PC-3 (cell line): ENCODE data around the gene GNG8. TPM values are rescaled to one million over a fixed set of nuclear protein-coding genes. Genes with fewer than 3 reads are reported as not detected.

ENCODE experiments used
- ATAC-seq: fragments of 200-7000 bp; cut with Tn5 transposase; 2 replicates; pipeline ENCODE4 v1.9.1; 2020; ENCODE audit warnings: mild to moderate bottlenecking, moderate library complexity
- BruUV-seq: library from RNA; stranded (reverse); fragments of 400-500 nt; replicated peaks from 2 replicates; lab custom pipeline; 2021; lab: Mats Ljungman, UMichigan
- CTCF ChIA-PET: fragments of 300-600 bp; sonication (Branson Sonifier 250); formaldehyde crosslinking; loops from one replicate; lab custom pipeline; 2022; ENCODE audit warnings: antibody characterized with exemption; lab: Charles Lee
- POLR2A ChIA-PET: fragments of 300-600 bp; sonication (Branson Sonifier 250); formaldehyde crosslinking; loops from one replicate; lab custom pipeline; 2022; ENCODE audit warnings: antibody characterized with exemption; ENCODE audit not compliant: unreplicated experiment; lab: Charles Lee
- DNase-seq: peaks from one replicate; pipeline ENCODE4 v3.0.0-alpha.2; 2015
- H2AFZ ChIP-seq: fragments of 300-600 bp; sonication (generic); 2 replicates; pipeline ENCODE4 v1.6.0; 2016; ENCODE audit warnings: antibody characterized with exemption, low read length
- H3F3A ChIP-seq: fragments of 300-600 bp; sonication (generic); one replicate; pipeline ENCODE4 v1.6.0; 2017; ENCODE audit warnings: antibody characterized with exemption, low read length, control low read depth, mild to moderate bottlenecking; ENCODE audit not compliant: unreplicated experiment
- H3K27ac ChIP-seq: fragments of 300-600 bp; sonication (generic); 2 replicates; pipeline ENCODE4 v1.5.1; 2016; ENCODE audit warnings: mild to moderate bottlenecking, low read length
- H3K27me3 ChIP-seq: fragments of 300-600 bp; sonication (generic); 2 replicates; pipeline ENCODE4 v1.6.1; 2016; ENCODE audit warnings: low read length, mixed read lengths
- H3K36me3 ChIP-seq: fragments of 300-600 bp; sonication (generic); 2 replicates; pipeline ENCODE4 v1.6.1; 2016; ENCODE audit warnings: low read depth, mixed run types, low read length, mixed read lengths
- H3K4me1 ChIP-seq: fragments of 300-600 bp; sonication (generic); 2 replicates; pipeline ENCODE4 v1.5.1; 2016; ENCODE audit warnings: low read length; ENCODE audit not compliant: insufficient read depth
- H3K4me2 ChIP-seq: fragments of 300-600 bp; sonication (generic); 2 replicates; pipeline ENCODE4 v1.6.0; 2016; ENCODE audit warnings: low read length
- H3K4me3 ChIP-seq: fragments of 300-600 bp; sonication (generic); 2 replicates; pipeline ENCODE4 v1.5.1; 2016; ENCODE audit warnings: mild to moderate bottlenecking, low read length, mixed read lengths
- H3K79me2 ChIP-seq: fragments of 300-600 bp; sonication (generic); 2 replicates; pipeline ENCODE4 v1.6.1; 2017; ENCODE audit warnings: low read length, mixed read lengths
- H3K9ac ChIP-seq: fragments of 300-600 bp; sonication (generic); 2 replicates; pipeline ENCODE4 v1.6.0; 2016; ENCODE audit warnings: mild to moderate bottlenecking, low read length
- H3K9me2 ChIP-seq: fragments of 300-600 bp; sonication (generic); replicated peaks from 2 replicates; pipeline ENCODE4 v1.6.1; 2016; ENCODE audit warnings: mixed run types, low read length, mixed read lengths
- H3K9me3 ChIP-seq: fragments of 300-600 bp; sonication (generic); 2 replicates; pipeline ENCODE4 v1.6.1; 2016; ENCODE audit warnings: low read length, mixed read lengths
- H4K20me1 ChIP-seq: fragments of 300-600 bp; sonication (generic); 2 replicates; pipeline ENCODE4 v1.6.1; 2016; ENCODE audit warnings: low read length, mixed read lengths
- EZH2 ChIP-seq: fragments of 300-600 bp; sonication (generic); IDR thresholded peaks from one replicate; pipeline ENCODE4 v1.6.1; 2017; ENCODE audit warnings: antibody characterized with exemption, mild to moderate bottlenecking, low read length; ENCODE audit not compliant: unreplicated experiment
- EZH2phosphoT487 ChIP-seq: fragments of 300-600 bp; sonication (generic); IDR thresholded peaks from 2 replicates; pipeline ENCODE4 v1.6.1; 2018; ENCODE audit warnings: mild to moderate bottlenecking, antibody characterized with exemption, low read length, borderline replicate concordance
- intact Hi-C: fragments of 100-400 bp; cut with micrococcal nuclease; formaldehyde crosslinking; loops from 2 replicates; pipeline ENCODE4 v1.9.0; 2023
- total RNA-seq: library from RNA; depleted of rRNA; stranded (reverse); fragments of >200 nt; gene quantifications from 2 replicates; pipeline ENCODE4 v1.2.3, GENCODE V29; 2014
- TF ChIP-seq, protein P1 (sequence below): fragments of 300-600 bp; sonication (generic); conservative IDR thresholded peaks from 2 replicates; pipeline ENCODE4 v1.5.1; 2017; ENCODE audit warnings: antibody characterized with exemption, low read depth, mild to moderate bottlenecking, low read length

GNG8 gene
- total RNA-seq, 1 experiment from 2014 or later, result not detected

DNA sequence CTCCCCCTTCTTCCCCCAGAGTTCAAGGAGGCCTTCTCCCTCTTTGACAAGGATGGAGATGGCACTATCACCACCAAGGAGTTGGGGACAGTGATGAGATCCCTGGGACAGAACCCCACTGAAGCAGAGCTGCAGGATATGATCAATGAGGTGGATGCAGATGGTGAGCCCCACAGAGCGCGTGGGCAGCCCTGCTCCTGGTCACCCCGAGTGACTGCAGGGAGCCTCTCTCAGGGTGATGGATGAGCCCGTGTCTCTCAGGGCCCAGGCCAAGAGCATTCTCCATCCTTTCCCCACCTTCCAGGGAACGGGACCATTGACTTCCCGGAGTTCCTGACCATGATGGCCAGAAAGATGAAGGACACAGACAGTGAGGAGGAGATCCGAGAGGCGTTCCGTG lies 27.8 kb downstream of the GNG8 start:
- H3K9ac ChIP-seq, result no peak overlapping the region
- DNase-seq (no peak), ATAC-seq (no peak)
- TF ChIP-seq EZH2phosphoT487 (no peak), EZH2 (no peak)
- TF ChIP-seq, protein P1, sequence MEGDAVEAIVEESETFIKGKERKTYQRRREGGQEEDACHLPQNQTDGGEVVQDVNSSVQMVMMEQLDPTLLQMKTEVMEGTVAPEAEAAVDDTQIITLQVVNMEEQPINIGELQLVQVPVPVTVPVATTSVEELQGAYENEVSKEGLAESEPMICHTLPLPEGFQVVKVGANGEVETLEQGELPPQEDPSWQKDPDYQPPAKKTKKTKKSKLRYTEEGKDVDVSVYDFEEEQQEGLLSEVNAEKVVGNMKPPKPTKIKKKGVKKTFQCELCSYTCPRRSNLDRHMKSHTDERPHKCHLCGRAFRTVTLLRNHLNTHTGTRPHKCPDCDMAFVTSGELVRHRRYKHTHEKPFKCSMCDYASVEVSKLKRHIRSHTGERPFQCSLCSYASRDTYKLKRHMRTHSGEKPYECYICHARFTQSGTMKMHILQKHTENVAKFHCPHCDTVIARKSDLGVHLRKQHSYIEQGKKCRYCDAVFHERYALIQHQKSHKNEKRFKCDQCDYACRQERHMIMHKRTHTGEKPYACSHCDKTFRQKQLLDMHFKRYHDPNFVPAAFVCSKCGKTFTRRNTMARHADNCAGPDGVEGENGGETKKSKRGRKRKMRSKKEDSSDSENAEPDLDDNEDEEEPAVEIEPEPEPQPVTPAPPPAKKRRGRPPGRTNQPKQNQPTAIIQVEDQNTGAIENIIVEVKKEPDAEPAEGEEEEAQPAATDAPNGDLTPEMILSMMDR, result no peak
- peaks cover 24% of the 10 kb centered on the region for H3K79me2 ChIP-seq
- no peak overlapping the region for H3K4me3 ChIP-seq
- peaks cover 20% of the 10 kb centered on the region for H4K20me1 ChIP-seq
- ChIA-PET POLR2A (interaction anchor here (1.1 kb wide), 1 partner anchor 53 kb away, joined by 6 read pairs; the partner anchor contains the start of gene DACT3), CTCF (no interaction called here)
- peaks cover 7% of the 10 kb centered on the region for H3K4me1 ChIP-seq
- BruUV-seq, result no TSS peak
- intact Hi-C loops, result no loop called here
- H2AFZ ChIP-seq, result no peak overlapping the region
- no peaks in the 10 kb centered on the region for H3K9me3 ChIP-seq
- H3K9me2 ChIP-seq, result no peaks in the 10 kb centered on the region
- no peak overlapping the region for H3K4me2 ChIP-seq
- H3F3A ChIP-seq, result no peaks in the 10 kb centered on the region
- H3K27ac ChIP-seq, result no peak overlapping the region
- peaks cover 13% of the 10 kb centered on the region; the same call in 1 of the 2 replicates for H3K36me3 ChIP-seq
- H3K27me3 ChIP-seq, result no peaks in the 10 kb centered on the region

DNA sequence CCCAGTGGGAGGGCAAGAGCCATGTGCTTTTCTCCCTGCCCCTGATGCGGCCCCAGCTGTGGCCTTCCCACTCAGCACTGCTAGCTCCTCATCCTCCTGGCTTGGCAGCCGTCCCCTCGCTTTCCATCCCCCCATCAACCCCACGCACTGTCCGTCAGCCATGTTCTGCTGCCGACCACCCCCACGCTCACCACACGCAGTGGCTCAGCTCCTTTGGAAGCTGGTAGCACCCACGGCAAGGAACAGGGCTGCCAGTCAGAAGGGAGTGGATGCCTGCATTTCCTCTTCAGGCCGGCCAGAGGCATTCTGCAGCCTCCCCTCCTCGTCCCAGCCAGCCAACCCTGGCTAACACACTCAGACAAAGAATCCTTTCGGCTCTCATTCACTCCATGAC lies 28.6 kb downstream of the GNG8 start:
- Histone ChIP-seq H3K4me3 (no peak overlapping the region), H3K27ac (no peak overlapping the region), H3K4me1 (peaks cover 13% of the 10 kb centered on the region), H3K4me2 (no peak overlapping the region), H3K9me2 (no peaks in the 10 kb centered on the region), H3K9me3 (no peaks in the 10 kb centered on the region), H3K27me3 (no peaks in the 10 kb centered on the region), H3K9ac (no peak overlapping the region), H2AFZ (no peak overlapping the region), H3F3A (no peaks in the 10 kb centered on the region), H4K20me1 (peaks cover 25% of the 10 kb centered on the region), H3K79me2 (peaks cover 31% of the 10 kb centered on the region), H3K36me3 (peaks cover 13% of the 10 kb centered on the region; the same call in 1 of the 2 replicates)
- ATAC-seq (no peak), DNase-seq (no peak)
- POLR2A ChIA-PET, result interaction anchor here (1.1 kb wide), 1 partner anchor 53 kb away, joined by 6 read pairs; the partner anchor contains the start of gene DACT3
- intact Hi-C loops, result no loop called here
- BruUV-seq, result no TSS peak
- CTCF ChIA-PET, result no interaction called here
- TF ChIP-seq EZH2 (no peak), EZH2phosphoT487 (no peak)
- TF ChIP-seq, protein P1, result no peak

DNA sequence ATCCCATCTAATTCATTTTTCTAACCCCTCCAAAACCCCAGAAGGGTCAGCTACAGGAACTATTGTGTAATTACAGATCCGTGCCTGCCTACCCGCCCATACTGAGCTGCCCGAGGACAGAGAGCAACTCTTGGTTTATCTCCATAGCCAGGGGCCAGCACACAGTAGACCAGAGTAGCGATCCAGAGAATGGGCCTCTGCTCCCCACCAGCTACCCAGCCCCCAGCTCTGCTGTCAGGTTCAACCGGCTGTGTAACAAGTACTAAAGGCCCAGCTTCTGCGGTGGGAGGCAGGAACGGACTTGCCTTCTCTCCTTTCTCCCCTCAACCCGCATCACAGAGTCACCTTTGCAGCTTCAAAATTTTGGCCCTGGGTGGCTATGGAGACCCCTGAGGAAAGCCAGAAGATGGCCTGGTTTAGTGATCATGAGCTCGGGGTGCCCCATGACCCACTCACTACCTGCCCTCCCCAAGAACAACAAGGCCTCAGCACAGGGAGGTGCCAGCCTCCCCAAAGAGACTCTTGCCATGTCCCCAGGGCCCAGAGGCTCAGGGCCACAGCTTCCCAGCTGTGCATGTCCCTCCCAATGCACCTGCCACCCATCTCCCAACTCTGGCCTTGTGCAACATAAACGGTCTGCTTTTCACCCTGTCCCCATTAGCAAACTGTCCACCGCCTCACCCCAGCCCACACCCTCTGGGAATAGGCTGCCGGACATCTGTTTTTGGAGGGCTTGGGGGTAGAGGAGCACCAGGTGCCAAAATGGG lies 29.1 kb downstream of the GNG8 start:
- H3F3A ChIP-seq, result no peaks in the 10 kb centered on the region
- no TSS peak for BruUV-seq
- H3K9me2 ChIP-seq, result no peaks in the 10 kb centered on the region
- no peak overlapping the region for H3K4me3 ChIP-seq
- H3K4me1 ChIP-seq, result peaks cover 13% of the 10 kb centered on the region
- H3K27ac ChIP-seq, result no peak overlapping the region
- CTCF ChIA-PET, result no interaction called here
- ATAC-seq (no peak), DNase-seq (no peak)
- TF ChIP-seq EZH2 (no peak), EZH2phosphoT487 (no peak)
- TF ChIP-seq, protein P1, result no peak
- H3K79me2 ChIP-seq, result peaks cover 37% of the 10 kb centered on the region
- H3K36me3 ChIP-seq, result peaks cover 13% of the 10 kb centered on the region; the same call in 1 of the 2 replicates
- intact Hi-C loops, result no loop called here
- no peaks in the 10 kb centered on the region for H3K27me3 ChIP-seq
- no peaks in the 10 kb centered on the region for H3K9me3 ChIP-seq
- H3K9ac ChIP-seq, result no peak overlapping the region
- peaks cover 25% of the 10 kb centered on the region for H4K20me1 ChIP-seq
- no peak overlapping the region for H3K4me2 ChIP-seq
- POLR2A ChIA-PET, result no interaction called here
- no peak overlapping the region for H2AFZ ChIP-seq
